Keratinocyte (primary cell): ENCODE data around the gene PRKAR1B. TPM values are rescaled to one million over a fixed set of nuclear protein-coding genes. Genes with fewer than 3 reads are reported as not detected.

Source experiments
- DNase-seq: peaks from one replicate; pipeline ENCODE4 v3.0.0-alpha.2; 2011; ENCODE audit warnings: low read depth, missing footprints, low spot score
- FAIRE-seq: peaks from 2 replicates; lab custom pipeline; 2011; peaks lifted over from hg19 to GRCh38; lab: Jason Lieb, UNC
- H2AFZ ChIP-seq: 2 replicates; pipeline ENCODE4 v1.6.0; 2012; ENCODE audit warnings: low read length, control low read depth, inconsistent platforms; ENCODE audit not compliant: control insufficient read depth
- H3K27ac ChIP-seq: 2 replicates; pipeline ENCODE4 v1.5.1; 2011; ENCODE audit warnings: low read length; ENCODE audit not compliant: control insufficient read depth, insufficient read depth
- H3K27me3 ChIP-seq: 3 replicates; pipeline ENCODE4 v1.6.0; 2011; ENCODE audit warnings: low read length; ENCODE audit not compliant: control insufficient read depth, insufficient read depth; ENCODE audit errors: extremely low read depth
- H3K36me3 ChIP-seq, 2 experiments: 2 replicates in 1 of 2; 3 replicates in 1 of 2; pipeline ENCODE4 v1.5.1; 2011; ENCODE audit warnings: low read length in 2 of 2, mild to moderate bottlenecking in 1 of 2; ENCODE audit not compliant: control insufficient read depth in 2 of 2, insufficient read depth in 2 of 2; ENCODE audit errors: extremely low read depth in 1 of 2
- H3K4me1 ChIP-seq: 3 replicates; pipeline ENCODE4 v1.5.1; 2011; ENCODE audit warnings: low read length; ENCODE audit not compliant: control insufficient read depth, insufficient read depth; ENCODE audit errors: extremely low read depth
- H3K4me2 ChIP-seq: 3 replicates; pipeline ENCODE4 v1.6.0; 2011; ENCODE audit warnings: low read depth, low read length; ENCODE audit not compliant: control insufficient read depth, insufficient read depth; ENCODE audit errors: extremely low read depth
- H3K4me3 ChIP-seq, 3 experiments: fragments of 200-600 bp in 1 of 3; sonication (generic) in 1 of 3; 2 replicates in 2 of 3; 3 replicates in 1 of 3; pipeline ENCODE4 v1.5.1; 2011 to 2016; ENCODE audit warnings: low read length in 3 of 3, mild to moderate bottlenecking in 3 of 3, control low read depth in 2 of 3, inconsistent platforms in 1 of 3, low read depth in 1 of 3, mixed read lengths in 1 of 3, mixed run types in 1 of 3, moderate library complexity in 1 of 3; ENCODE audit not compliant: control insufficient read depth in 2 of 3, insufficient read depth in 2 of 3; ENCODE audit errors: extremely low read depth in 1 of 3
- H3K79me2 ChIP-seq: 2 replicates; pipeline ENCODE4 v1.6.0; 2012; ENCODE audit warnings: low read length; ENCODE audit not compliant: control insufficient read depth, insufficient read depth
- H3K9ac ChIP-seq: 3 replicates; pipeline ENCODE4 v1.6.0; 2011; ENCODE audit warnings: low read length; ENCODE audit not compliant: control insufficient read depth, insufficient read depth; ENCODE audit errors: extremely low read depth
- H3K9me1 ChIP-seq: 3 replicates; pipeline ENCODE4 v1.6.0; 2011; ENCODE audit warnings: low read length; ENCODE audit not compliant: control insufficient read depth, insufficient read depth; ENCODE audit errors: extremely low read depth
- H3K9me3 ChIP-seq: 2 replicates; pipeline ENCODE4 v1.5.1; 2012; ENCODE audit warnings: low read depth, low read length; ENCODE audit not compliant: control insufficient read depth
- H4K20me1 ChIP-seq: 3 replicates; pipeline ENCODE4 v1.6.0; 2011; ENCODE audit warnings: low read length; ENCODE audit not compliant: control insufficient read depth, insufficient read depth; ENCODE audit errors: extremely low read depth
- EZH2 ChIP-seq: IDR thresholded peaks from one replicate; pipeline ENCODE4 v1.6.1; 2012; ENCODE audit warnings: inconsistent platforms, mild to moderate bottlenecking, low read length, moderate library complexity
- dilution Hi-C: fragments of 300-500 bp; cut with MboI; formaldehyde crosslinking; loops from one replicate; pipeline ENCODE4 v1.7.0; 2020; ENCODE audit warnings: low sequenced_read_pairs; ENCODE audit not compliant: extremely low pct_ligation_motif_present
- polyA plus RNA-seq, 5 experiments: library from polyadenylated mRNA; depleted of rRNA in 3 of 5; stranded (reverse) in 3 of 5; stranded (forward) in 1 of 5; unstranded in 1 of 5; fragments of >200 nt; gene quantifications; 1 replicate in 1 of 5; 2 replicates in 3 of 5; 3 replicates in 1 of 5; pipeline versions ENCODE4 v1.2.1 to v1.2.3, GENCODE V29; 2011 to 2012; ENCODE audit warnings: missing spikeins in 2 of 5, low read depth in 1 of 5, low replicate concordance in 1 of 5
- TF ChIP-seq, protein P1 (sequence below), 3 experiments: IDR thresholded peaks in 1 of 3; conservative IDR thresholded peaks in 1 of 3; optimal IDR thresholded peaks in 1 of 3; 2 replicates in 2 of 3; 3 replicates in 1 of 3; pipeline versions ENCODE3 to v1.5.1; 2011; ENCODE audit warnings: low read length in 3 of 3, mild to moderate bottlenecking in 3 of 3, moderate library complexity in 2 of 3, control low read depth in 1 of 3, inconsistent platforms in 1 of 3; ENCODE audit not compliant: insufficient read depth in 2 of 3; ENCODE audit errors: extremely low read depth in 1 of 3

Gene PRKAR1B
- polyA plus RNA-seq, 1 donor (not counting 4 experiments of a cell fraction or from before 2014, with no cell fraction given): 10.8 TPM

- H3K27ac ChIP-seq: no peak overlapping the region
- no peaks in the 10 kb centered on the region for H3K79me2 ChIP-seq
- FAIRE-seq (no peak), DNase-seq (no peak)
- H3K27me3 ChIP-seq: no peaks in the 10 kb centered on the region
- no peak overlapping the region for H2AFZ ChIP-seq
- peaks cover 1% of the 10 kb centered on the region for H3K9me3 ChIP-seq
- no peak overlapping the region for H3K4me2 ChIP-seq
- no peak overlapping the region for H3K9ac ChIP-seq
- TF ChIP-seq EZH2: no peak
- TF ChIP-seq, protein P1, sequence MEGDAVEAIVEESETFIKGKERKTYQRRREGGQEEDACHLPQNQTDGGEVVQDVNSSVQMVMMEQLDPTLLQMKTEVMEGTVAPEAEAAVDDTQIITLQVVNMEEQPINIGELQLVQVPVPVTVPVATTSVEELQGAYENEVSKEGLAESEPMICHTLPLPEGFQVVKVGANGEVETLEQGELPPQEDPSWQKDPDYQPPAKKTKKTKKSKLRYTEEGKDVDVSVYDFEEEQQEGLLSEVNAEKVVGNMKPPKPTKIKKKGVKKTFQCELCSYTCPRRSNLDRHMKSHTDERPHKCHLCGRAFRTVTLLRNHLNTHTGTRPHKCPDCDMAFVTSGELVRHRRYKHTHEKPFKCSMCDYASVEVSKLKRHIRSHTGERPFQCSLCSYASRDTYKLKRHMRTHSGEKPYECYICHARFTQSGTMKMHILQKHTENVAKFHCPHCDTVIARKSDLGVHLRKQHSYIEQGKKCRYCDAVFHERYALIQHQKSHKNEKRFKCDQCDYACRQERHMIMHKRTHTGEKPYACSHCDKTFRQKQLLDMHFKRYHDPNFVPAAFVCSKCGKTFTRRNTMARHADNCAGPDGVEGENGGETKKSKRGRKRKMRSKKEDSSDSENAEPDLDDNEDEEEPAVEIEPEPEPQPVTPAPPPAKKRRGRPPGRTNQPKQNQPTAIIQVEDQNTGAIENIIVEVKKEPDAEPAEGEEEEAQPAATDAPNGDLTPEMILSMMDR (optimal IDR thresholded peaks at IDR 0.05 in 1 of 3, IDR thresholded peaks at IDR 0.05 in 1 of 3, conservative IDR thresholded peaks at IDR 0.05 in 1 of 3; ENCODE audit: extremely low read depth in 1 of 3, insufficient read depth in 2 of 3, low read length in 3 of 3): no peak
- no peaks in the 10 kb centered on the region for H3K36me3 ChIP-seq
- H3K4me1 ChIP-seq: peaks cover 13% of the 10 kb centered on the region
- no peak overlapping the region for H3K4me3 ChIP-seq
- no peaks in the 10 kb centered on the region for H4K20me1 ChIP-seq
- dilution Hi-C loops: no loop called here
- H3K9me1 ChIP-seq: no peaks in the 10 kb centered on the region
These were observed 24.0 kb downstream of the PRKAR1B start for GRCh38 chr7:703049-703448.

- TF ChIP-seq, protein P1 (optimal IDR thresholded peaks at IDR 0.05 in 1 of 3, IDR thresholded peaks at IDR 0.05 in 1 of 3, conservative IDR thresholded peaks at IDR 0.05 in 1 of 3; ENCODE audit: extremely low read depth in 1 of 3, insufficient read depth in 2 of 3, low read length in 3 of 3): no peak
- no peak for TF ChIP-seq EZH2
- Histone ChIP-seq H3K27ac (no peak overlapping the region), H3K9ac (no peak overlapping the region), H4K20me1 (no peaks in the 10 kb centered on the region), H3K4me1 (peaks cover 13% of the 10 kb centered on the region), H3K79me2 (no peaks in the 10 kb centered on the region), H3K27me3 (no peaks in the 10 kb centered on the region), H3K9me1 (no peaks in the 10 kb centered on the region), H3K4me2 (no peak overlapping the region), H2AFZ (no peak overlapping the region), H3K4me3 (no peak overlapping the region), H3K36me3 (peaks cover 0 to 2% of the 10 kb centered on the region in 2 experiments), H3K9me3 (peaks cover 1% of the 10 kb centered on the region)
- DNase-seq: no peak
- dilution Hi-C loops: no loop called here
- no peak for FAIRE-seq
These were observed 25.9 kb downstream of the PRKAR1B start for GRCh38 chr7:701086-701671.
